Left colon (tissue), 2 donors: Measurements from ENCODE around the gene APOL3. TPM values are rescaled to one million over a fixed set of nuclear protein-coding genes. Genes with fewer than 3 reads are reported as not detected.
A peak's percentile ranks its signal among the peaks of the same experiment; 100 is the strongest.
"Not testable (repeated sequence)": the region's sequence is repeated elsewhere in the genome, so short reads cannot be mapped to it uniquely, and the experiment has no call there.

Source experiments
- ATAC-seq: fragments of 200-7000 bp; cut with Tn5 transposase; one replicate; pipeline ENCODE4 v1.9.1; 2020; ENCODE audit warnings: mild to moderate bottlenecking, moderate library complexity
- DNase-seq, 2 donors: peaks; one replicate each; pipeline ENCODE4 v3.0.0-alpha.2; 2020
- intact Hi-C, 2 donors: fragments of 100-400 bp; cut with DNase I in 1 of 2; cut with micrococcal nuclease in 1 of 2; formaldehyde crosslinking; loops; one replicate each; pipeline versions ENCODE4 v1.11.2 to v1.14.0; 2022; cut with DNase I, micrococcal nuclease
- total RNA-seq, 2 donors: library from RNA; stranded (reverse); fragmentation: NEBNext Ultra II Directional; extraction: Animal tissue kit (Norgen Biotek cat#: 25700); gene quantifications; one replicate each; pipeline ENCODE4 v1.2.1, GENCODE V29; 2021
- donor health status: DM: no; HTN: no; CAD: no.
- donor health status: DM: yes; HTN: yes; CAD: no.

Gene APOL3
- total RNA-seq, 2 donors from 2014 or later, result 8.6 to 10.7 TPM

GRCh38 chr22:36166086-36166485, 5.5 kb upstream of the APOL3 start:
- no peak for DNase-seq
- intact Hi-C loops, result no loop called here
- ATAC-seq, result no peak

- DNase-seq (no peak), ATAC-seq (no peak)
- intact Hi-C loops, result no loop called here
Measured at GRCh38 chr22:36165141-36165540, 4.6 kb upstream of the APOL3 start.

GRCh38 chr22:36164621-36165020, 4.1 kb upstream of the APOL3 start:
- ATAC-seq (no peak), DNase-seq (no peak)
- intact Hi-C loops, result no loop called here

- no peak for ATAC-seq
- DNase-seq, result no peak
- intact Hi-C loops, result no loop called here
Measured at GRCh38 chr22:36163497-36163896, 2.9 kb upstream of the APOL3 start.

GRCh38 chr22:36162127-36163034, 1.8 kb upstream of the APOL3 start:
- DNase-seq (no peak), ATAC-seq (no peak)
- intact Hi-C loops, result no loop called here

- intact Hi-C loops, ATAC-seq, DNase-seq: not testable (repeated sequence)
Measured at GRCh38 chr22:36161793-36162126, 1.2 kb upstream of the APOL3 start.

GRCh38 chr22:36156515-36157419, 3.8 kb downstream of the APOL3 start:
- ATAC-seq (peak; percentile 30), DNase-seq (peak; percentile 69 to 72)
- intact Hi-C loops, result no loop called here

GRCh38 chr22:36156119-36156514, 4.4 kb downstream of the APOL3 start:
- DNase-seq, result no peak
- intact Hi-C loops, result no loop called here
- no peak for ATAC-seq

- intact Hi-C loops, result no loop called here
- DNase-seq (peak; percentile 28 to 61), ATAC-seq (peak; percentile 13)
Measured at GRCh38 chr22:36155702-36156101, 4.9 kb downstream of the APOL3 start.

GRCh38 chr22:36154423-36154945, 6.1 kb downstream of the APOL3 start:
- no peak for DNase-seq
- intact Hi-C loops, result no loop called here
- no peak for ATAC-seq

- intact Hi-C loops, result no loop called here
- no peak for ATAC-seq
- no peak for DNase-seq
Measured at GRCh38 chr22:36153501-36154422, 6.8 kb downstream of the APOL3 start.

GRCh38 chr22:36152821-36153220, 7.7 kb downstream of the APOL3 start:
- intact Hi-C loops, DNase-seq: not testable (repeated sequence)

GRCh38 chr22:36152088-36152487, 8.5 kb downstream of the APOL3 start:
- ATAC-seq, result no peak
- intact Hi-C loops, result no loop called here
- DNase-seq, result no peak

More at GRCh38 chr22:36152821-36153220, 7.7 kb downstream of the APOL3 start:
- ATAC-seq, result not testable (repeated sequence)

GRCh38 chr22:36151006-36151595, 9.5 kb downstream of the APOL3 start:
- DNase-seq (no peak), ATAC-seq (no peak)
- intact Hi-C loops, result no loop called here

- intact Hi-C loops, result no loop called here
- DNase-seq, result no peak
- no peak for ATAC-seq
Measured at GRCh38 chr22:36149441-36149840, 11.1 kb downstream of the APOL3 start.

- ATAC-seq, result no peak
- DNase-seq, result no peak
Measured at GRCh38 chr22:36148411-36148810, 12.1 kb downstream of the APOL3 start.

GRCh38 chr22:36147196-36147791, 13.3 kb downstream of the APOL3 start:
- intact Hi-C loops, result no loop called here
- DNase-seq (no peak), ATAC-seq (no peak)

More at GRCh38 chr22:36148411-36148810, 12.1 kb downstream of the APOL3 start:
- intact Hi-C loops, result no loop called here

GRCh38 chr22:36145881-36146280, 14.7 kb downstream of the APOL3 start:
- no peak for ATAC-seq
- intact Hi-C loops, result no loop called here
- no peak for DNase-seq
